GM19463 (cell line): ENCODE data around the gene BTBD16.

Source experiments
- ATAC-seq: cut with Tn5 transposase; IDR thresholded peaks from one replicate; pipeline ENCODE4 v1.9.1; 2021; ENCODE audit warnings: mild to moderate bottlenecking, moderate library complexity; ENCODE audit not compliant: unreplicated experiment

BTBD16 gene

GRCh38 chr10:122269059-122269687 is 1.9 kb upstream of the BTBD16 start:
- ATAC-seq, result no peak

GRCh38 chr10:122273966-122274545 is 3.0 kb downstream of the BTBD16 start:
- no peak for ATAC-seq

- no peak for ATAC-seq
Observed at GRCh38 chr10:122276611-122277208, 5.6 kb downstream of the BTBD16 start.

- no peak for ATAC-seq
Observed at GRCh38 chr10:122277526-122278136, 6.5 kb downstream of the BTBD16 start.

GRCh38 chr10:122279725-122280141 is 8.6 kb downstream of the BTBD16 start:
- ATAC-seq, result no peak

- no peak for ATAC-seq
Observed at GRCh38 chr10:122280156-122280555, 9.1 kb downstream of the BTBD16 start.

GRCh38 chr10:122281018-122281626 is 10.0 kb downstream of the BTBD16 start:
- ATAC-seq, result no peak

- no peak for ATAC-seq
Observed at GRCh38 chr10:122281751-122282150, 10.7 kb downstream of the BTBD16 start.

- ATAC-seq, result no peak
Observed at GRCh38 chr10:122282253-122282671, 11.2 kb downstream of the BTBD16 start.

GRCh38 chr10:122282909-122283308 is 11.8 kb downstream of the BTBD16 start:
- ATAC-seq, result no peak

- ATAC-seq, result no peak
Observed at GRCh38 chr10:122285506-122286444, 14.7 kb downstream of the BTBD16 start.

- no peak for ATAC-seq
Observed at GRCh38 chr10:122286867-122287266, 15.8 kb downstream of the BTBD16 start.

GRCh38 chr10:122287570-122287969 is 16.5 kb downstream of the BTBD16 start:
- ATAC-seq, result no peak

- no peak for ATAC-seq
Observed at GRCh38 chr10:122288262-122288661, 17.2 kb downstream of the BTBD16 start.

- ATAC-seq, result no peak
Observed at GRCh38 chr10:122288917-122289316, 17.8 kb downstream of the BTBD16 start.

- ATAC-seq, result no peak
Observed at GRCh38 chr10:122290334-122290733, 19.2 kb downstream of the BTBD16 start.

- no peak for ATAC-seq
Observed at GRCh38 chr10:122290833-122291532, 19.9 kb downstream of the BTBD16 start.

GRCh38 chr10:122291739-122292138 is 20.6 kb downstream of the BTBD16 start:
- ATAC-seq, result no peak

- ATAC-seq, result no peak
Observed at GRCh38 chr10:122292376-122292775, 21.3 kb downstream of the BTBD16 start.
